ENCODE measurements around the gene MROH7. TPM values are rescaled to one million over a fixed set of nuclear protein-coding genes. Genes with fewer than 3 reads are reported as not detected.

MROH7 gene
- total RNA-seq, 4 donors from 2014 or later: 0.65 to 3.0 (median 2.0) TPM

DNA sequence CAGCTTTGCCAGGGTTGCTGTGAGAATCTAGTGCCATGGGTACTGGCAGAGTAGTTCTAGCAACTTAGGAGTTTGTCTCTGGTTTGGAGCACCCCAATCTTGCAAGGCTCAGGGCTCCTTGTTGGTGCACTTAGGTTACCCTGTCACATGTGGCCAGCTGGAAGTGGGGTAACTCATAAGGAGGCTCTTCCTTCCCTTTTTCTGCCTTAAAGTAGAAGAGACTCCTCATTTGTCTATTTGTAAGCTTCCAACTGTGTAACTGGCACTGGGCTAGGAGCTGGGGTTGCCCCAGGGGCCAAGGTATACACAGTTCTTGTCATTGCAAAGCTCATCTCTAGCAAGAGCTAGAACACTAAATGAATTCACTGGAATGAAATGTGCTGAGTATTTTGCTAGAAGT lies 10.6 kb downstream of the MROH7 start:
- DNase-seq (ENCODE audit: low spot score in 2 of 2): peak in 1 of 2 donors; percentile 29
- intact Hi-C loops (cut with DNase I; ENCODE audit: low total_unique reads): no loop called here
- no peak for TF ChIP-seq POLR2A (IDR thresholded peaks at IDR 0.05)
- TF ChIP-seq, protein P1, sequence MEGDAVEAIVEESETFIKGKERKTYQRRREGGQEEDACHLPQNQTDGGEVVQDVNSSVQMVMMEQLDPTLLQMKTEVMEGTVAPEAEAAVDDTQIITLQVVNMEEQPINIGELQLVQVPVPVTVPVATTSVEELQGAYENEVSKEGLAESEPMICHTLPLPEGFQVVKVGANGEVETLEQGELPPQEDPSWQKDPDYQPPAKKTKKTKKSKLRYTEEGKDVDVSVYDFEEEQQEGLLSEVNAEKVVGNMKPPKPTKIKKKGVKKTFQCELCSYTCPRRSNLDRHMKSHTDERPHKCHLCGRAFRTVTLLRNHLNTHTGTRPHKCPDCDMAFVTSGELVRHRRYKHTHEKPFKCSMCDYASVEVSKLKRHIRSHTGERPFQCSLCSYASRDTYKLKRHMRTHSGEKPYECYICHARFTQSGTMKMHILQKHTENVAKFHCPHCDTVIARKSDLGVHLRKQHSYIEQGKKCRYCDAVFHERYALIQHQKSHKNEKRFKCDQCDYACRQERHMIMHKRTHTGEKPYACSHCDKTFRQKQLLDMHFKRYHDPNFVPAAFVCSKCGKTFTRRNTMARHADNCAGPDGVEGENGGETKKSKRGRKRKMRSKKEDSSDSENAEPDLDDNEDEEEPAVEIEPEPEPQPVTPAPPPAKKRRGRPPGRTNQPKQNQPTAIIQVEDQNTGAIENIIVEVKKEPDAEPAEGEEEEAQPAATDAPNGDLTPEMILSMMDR (IDR thresholded peaks at IDR 0.05): no peak
- no peak overlapping the region for H3K4me3 ChIP-seq (ENCODE audit: low read depth, poor library complexity, severe bottlenecking)

DNA sequence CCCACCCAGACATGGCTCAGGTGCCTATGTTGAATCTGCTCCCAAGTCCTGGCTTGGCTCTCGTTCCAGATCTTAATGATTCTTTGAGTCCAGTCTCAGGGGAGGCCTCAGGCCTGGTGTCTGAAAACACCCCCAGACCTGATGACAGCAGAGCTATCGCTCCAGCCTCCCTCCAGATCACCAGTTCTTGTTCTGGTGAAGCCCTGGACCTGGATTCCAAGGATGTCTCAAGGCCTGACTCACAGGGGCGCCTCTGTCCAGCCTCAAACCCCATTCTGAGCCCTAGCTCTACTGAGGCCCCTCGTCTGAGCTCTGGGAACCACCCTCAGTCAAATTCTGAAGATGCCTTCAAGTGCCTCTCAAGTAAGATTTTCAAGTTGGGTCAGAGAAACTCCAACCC lies 11.4 kb downstream of the MROH7 start:
- DNase-seq (ENCODE audit: low spot score in 2 of 2): peak in 1 of 2 donors; percentile 69
- no peak overlapping the region for H3K4me3 ChIP-seq (ENCODE audit: low read depth, poor library complexity, severe bottlenecking)
- intact Hi-C loops (cut with DNase I; ENCODE audit: low total_unique reads): no loop called here
- 90% methylated on average over 4 of the region's 4 CpGs for WGBS, 2 donors
- TF ChIP-seq, protein P1 (IDR thresholded peaks at IDR 0.05): no peak

DNA sequence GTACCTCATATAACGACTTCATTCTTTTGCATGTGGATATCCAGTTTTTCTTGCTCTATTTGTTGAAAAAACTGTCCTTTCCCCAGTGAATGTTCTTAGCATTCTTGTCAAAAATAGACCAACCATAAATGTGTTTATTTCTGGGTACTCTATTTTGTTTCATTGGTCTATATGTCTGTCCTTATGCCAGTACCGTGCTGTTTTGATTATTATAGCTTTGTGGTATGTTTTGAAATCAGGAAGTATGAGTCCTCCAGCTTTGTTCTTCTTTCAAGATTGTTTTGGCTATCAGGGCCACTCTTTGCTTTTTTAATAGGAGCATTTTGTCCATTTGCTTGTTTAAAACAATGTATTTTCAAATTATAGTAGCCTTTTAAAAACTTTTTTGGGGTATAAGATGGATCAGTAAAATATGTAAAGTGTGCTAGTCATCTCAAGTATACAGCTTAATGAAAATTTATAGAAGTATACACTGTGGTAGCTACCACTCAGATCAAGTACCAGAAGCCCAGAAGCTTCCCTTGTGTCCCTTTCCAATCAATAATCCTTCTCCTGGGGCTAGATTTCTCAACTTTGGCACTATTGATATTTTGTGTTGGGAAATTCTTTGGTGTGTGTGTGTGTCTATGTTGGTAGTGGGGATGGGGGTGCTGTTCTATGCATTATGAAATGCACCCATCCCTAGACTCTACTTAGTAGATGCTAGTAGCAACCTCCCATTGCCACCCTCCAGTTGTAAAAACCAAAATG lies 16.8 kb downstream of the MROH7 start:
- TF ChIP-seq, protein P1 (IDR thresholded peaks at IDR 0.05): no peak
- DNase-seq (ENCODE audit: low spot score in 2 of 2): no peak
- H3K4me3 ChIP-seq (ENCODE audit: low read depth, poor library complexity, severe bottlenecking): no peak overlapping the region
- intact Hi-C loops (cut with DNase I; ENCODE audit: low total_unique reads): no loop called here
- WGBS, 2 donors: 88 to 91% methylated on average over 2 of the region's 2 CpGs

DNA sequence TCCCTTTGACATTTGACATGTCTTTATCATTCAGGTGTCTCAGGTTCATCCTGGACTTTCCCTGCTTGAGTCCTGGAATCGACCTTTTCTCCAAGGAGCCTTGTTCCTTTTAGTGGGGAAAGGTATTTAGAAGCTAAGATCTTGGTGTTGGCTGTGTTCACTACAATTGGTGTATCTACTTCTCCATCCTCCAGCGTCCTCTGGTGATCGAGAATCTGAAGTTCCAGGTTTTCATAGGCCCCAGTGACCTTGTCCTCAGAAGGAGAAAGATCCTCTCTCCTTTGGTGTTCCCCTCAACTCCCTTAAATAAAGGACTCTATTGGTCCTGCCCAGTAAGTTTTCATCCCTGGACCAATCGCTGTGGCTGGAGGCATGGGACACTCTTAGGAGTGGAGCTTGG lies 22.1 kb downstream of the MROH7 start:
- TF ChIP-seq, protein P1 (IDR thresholded peaks at IDR 0.05): no peak
- no peak for TF ChIP-seq POLR2A (IDR thresholded peaks at IDR 0.05)
- no peak overlapping the region for H3K4me3 ChIP-seq (ENCODE audit: low read depth, poor library complexity, severe bottlenecking)
- 93 to 95% methylated on average over 4 of the region's 4 CpGs for WGBS, 2 donors
- DNase-seq (ENCODE audit: low spot score in 2 of 2): no peak
- intact Hi-C loops (cut with DNase I; ENCODE audit: low total_unique reads): no loop called here

DNA sequence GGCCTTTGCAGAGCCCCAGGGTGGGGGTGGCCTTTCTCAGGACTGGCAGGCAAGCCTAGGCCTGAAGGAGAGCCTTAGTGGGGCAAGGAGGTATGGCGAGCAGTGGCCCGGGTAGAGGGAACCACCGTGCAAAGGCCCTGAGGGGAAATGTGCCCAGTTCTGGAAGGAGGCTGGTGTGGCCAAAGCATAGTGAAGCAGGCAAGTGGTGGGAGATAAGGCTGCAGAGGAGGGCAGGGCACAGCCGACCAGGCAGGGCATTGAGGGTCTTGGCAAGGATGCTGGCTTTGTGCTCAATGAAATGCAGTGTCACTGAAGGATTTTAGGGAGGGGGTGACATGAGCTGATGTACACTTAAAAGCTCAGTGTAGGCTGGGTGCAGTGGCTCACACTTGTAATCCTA lies 22.8 kb downstream of the MROH7 start:
- intact Hi-C loops (cut with DNase I; ENCODE audit: low total_unique reads): no loop called here
- 94 to 98% methylated on average over 4 of the region's 4 CpGs for WGBS, 2 donors
- H3K4me3 ChIP-seq (ENCODE audit: low read depth, poor library complexity, severe bottlenecking): no peak overlapping the region
- TF ChIP-seq, protein P1 (IDR thresholded peaks at IDR 0.05): no peak
- TF ChIP-seq POLR2A (IDR thresholded peaks at IDR 0.05): no peak
- no peak for DNase-seq (ENCODE audit: low spot score in 2 of 2)

DNA sequence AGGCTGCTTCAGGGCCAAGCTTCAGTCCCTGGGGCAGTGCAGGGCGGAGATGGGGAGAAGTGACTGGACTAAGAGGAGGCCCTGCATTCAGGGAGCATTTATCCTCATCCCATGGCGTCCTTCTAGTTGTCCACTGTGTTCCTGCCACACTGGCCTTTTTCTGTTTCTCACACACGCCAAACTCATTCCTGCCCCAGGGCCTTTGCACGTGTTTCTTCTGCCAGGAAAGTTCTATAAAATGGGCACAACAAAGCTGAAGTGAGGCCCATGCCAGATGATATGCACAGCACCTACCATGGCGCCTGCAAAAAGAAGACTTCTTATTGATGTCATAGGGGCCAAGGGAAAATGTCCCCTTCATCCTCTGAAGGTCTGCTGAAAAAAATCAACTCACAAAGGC lies 24.3 kb downstream of the MROH7 start:
- no peak for TF ChIP-seq POLR2A (IDR thresholded peaks at IDR 0.05)
- TF ChIP-seq, protein P1 (IDR thresholded peaks at IDR 0.05): no peak
- intact Hi-C loops (cut with DNase I; ENCODE audit: low total_unique reads): no loop called here

More for the DNA sequence above, 24.3 kb downstream of the MROH7 start:
- no peak for DNase-seq (ENCODE audit: low spot score in 2 of 2)
- 95% methylated on average over 5 of the region's 5 CpGs for WGBS, 2 donors
- H3K4me3 ChIP-seq (ENCODE audit: low read depth, poor library complexity, severe bottlenecking): no peak overlapping the region

Measured in lower leg skin (tissue), 4 donors.